Chondrocyte (in vitro differentiated cells): ENCODE measurements around the gene CUEDC1. TPM values are rescaled to one million over a fixed set of nuclear protein-coding genes. Genes with fewer than 3 reads are reported as not detected.

Experiments used
- DNase-seq: peaks from one replicate; pipeline ENCODE4 v3.0.0; 2021; ENCODE audit warnings: mixed read lengths, low spot score
- H3K27ac Mint-ChIP-seq: one replicate; pipeline ENCODE4 v1.8.0; 2021; ENCODE audit warnings: mild to moderate bottlenecking, moderate library complexity, mixed read lengths; ENCODE audit not compliant: unreplicated experiment
- H3K27me3 Mint-ChIP-seq: 2 replicates; pipeline ENCODE4 v1.8.0; 2021; ENCODE audit warnings: low read depth, mixed read lengths
- H3K36me3 Mint-ChIP-seq: 2 replicates; pipeline ENCODE4 v1.8.0; 2021; ENCODE audit warnings: low read depth, mixed read lengths
- H3K4me1 Mint-ChIP-seq: 2 replicates; pipeline ENCODE4 v1.8.0; 2021; ENCODE audit warnings: low read depth, mild to moderate bottlenecking, mixed read lengths
- H3K4me3 Mint-ChIP-seq: one replicate; pipeline ENCODE4 v1.8.0; 2021; ENCODE audit warnings: mild to moderate bottlenecking, moderate library complexity, mixed read lengths; ENCODE audit not compliant: unreplicated experiment
- H3K9me3 Mint-ChIP-seq: 2 replicates; pipeline ENCODE4 v1.8.0; 2021; ENCODE audit warnings: low read depth, mixed read lengths
- total RNA-seq: library from RNA; stranded (reverse); gene quantifications from 3 replicates; pipeline ENCODE4 v1.2.1, GENCODE V29; 2021
- TF ChIP-seq, protein P1 (sequence below): fragments of 200-600 bp; sonication (generic); IDR thresholded peaks from 2 replicates; pipeline ENCODE4 v1.5.0; 2021; ENCODE audit warnings: antibody characterized with exemption, mild to moderate bottlenecking, moderate library complexity

Gene CUEDC1
- total RNA-seq, 1 donor from 2014 or later: 41.9 TPM

DNA sequence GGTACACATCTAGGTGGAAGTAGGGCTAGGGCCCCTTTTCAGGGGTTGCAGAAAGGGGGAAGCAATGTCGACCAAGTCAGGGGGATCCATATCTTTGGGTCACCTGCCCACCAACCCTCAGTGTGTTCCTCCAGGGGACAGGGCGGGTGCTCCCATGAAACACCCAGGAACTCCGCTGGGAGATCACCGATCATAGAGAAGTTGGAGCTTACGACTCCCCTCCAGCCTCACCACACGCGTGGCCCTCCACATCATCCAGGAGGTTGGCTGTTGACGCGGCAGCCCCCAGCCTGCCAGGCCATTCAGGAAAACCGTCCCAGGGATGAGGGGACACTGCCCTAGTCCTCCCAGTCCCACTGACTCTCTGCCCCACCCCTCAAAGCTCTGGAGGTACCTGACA, 88.1 kb downstream of the CUEDC1 start:
- TF ChIP-seq, protein P1, sequence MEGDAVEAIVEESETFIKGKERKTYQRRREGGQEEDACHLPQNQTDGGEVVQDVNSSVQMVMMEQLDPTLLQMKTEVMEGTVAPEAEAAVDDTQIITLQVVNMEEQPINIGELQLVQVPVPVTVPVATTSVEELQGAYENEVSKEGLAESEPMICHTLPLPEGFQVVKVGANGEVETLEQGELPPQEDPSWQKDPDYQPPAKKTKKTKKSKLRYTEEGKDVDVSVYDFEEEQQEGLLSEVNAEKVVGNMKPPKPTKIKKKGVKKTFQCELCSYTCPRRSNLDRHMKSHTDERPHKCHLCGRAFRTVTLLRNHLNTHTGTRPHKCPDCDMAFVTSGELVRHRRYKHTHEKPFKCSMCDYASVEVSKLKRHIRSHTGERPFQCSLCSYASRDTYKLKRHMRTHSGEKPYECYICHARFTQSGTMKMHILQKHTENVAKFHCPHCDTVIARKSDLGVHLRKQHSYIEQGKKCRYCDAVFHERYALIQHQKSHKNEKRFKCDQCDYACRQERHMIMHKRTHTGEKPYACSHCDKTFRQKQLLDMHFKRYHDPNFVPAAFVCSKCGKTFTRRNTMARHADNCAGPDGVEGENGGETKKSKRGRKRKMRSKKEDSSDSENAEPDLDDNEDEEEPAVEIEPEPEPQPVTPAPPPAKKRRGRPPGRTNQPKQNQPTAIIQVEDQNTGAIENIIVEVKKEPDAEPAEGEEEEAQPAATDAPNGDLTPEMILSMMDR: no peak
- Mint-ChIP-seq H3K27ac (no peak overlapping the region), H3K4me3 (no peak overlapping the region), H3K27me3 (no peaks in the 10 kb centered on the region), H3K4me1 (peaks cover 37% of the 10 kb centered on the region), H3K9me3 (no peaks in the 10 kb centered on the region), H3K36me3 (peaks cover 21% of the 10 kb centered on the region)
- no peak for DNase-seq

DNA sequence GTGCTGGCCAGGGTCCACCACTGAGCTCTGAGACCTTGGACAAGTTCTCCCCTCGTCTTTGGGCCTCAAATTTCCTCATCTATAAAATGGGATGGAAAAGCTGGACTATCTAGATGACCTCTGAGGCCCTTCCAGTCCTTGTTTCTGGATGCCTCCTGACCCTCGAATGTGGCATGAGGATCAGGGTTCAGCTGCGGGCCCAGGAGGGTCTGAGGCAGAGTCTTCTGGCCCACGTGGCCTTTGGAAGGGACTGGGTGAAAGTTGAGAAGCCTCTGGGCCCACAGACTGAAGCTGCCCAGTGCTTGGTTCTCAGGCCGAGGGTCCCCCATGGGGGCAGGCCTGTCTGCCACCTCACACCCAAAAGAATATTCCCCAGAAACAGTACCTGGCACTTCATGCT, 88.5 kb downstream of the CUEDC1 start:
- H3K27ac Mint-ChIP-seq: no peak overlapping the region

DNA sequence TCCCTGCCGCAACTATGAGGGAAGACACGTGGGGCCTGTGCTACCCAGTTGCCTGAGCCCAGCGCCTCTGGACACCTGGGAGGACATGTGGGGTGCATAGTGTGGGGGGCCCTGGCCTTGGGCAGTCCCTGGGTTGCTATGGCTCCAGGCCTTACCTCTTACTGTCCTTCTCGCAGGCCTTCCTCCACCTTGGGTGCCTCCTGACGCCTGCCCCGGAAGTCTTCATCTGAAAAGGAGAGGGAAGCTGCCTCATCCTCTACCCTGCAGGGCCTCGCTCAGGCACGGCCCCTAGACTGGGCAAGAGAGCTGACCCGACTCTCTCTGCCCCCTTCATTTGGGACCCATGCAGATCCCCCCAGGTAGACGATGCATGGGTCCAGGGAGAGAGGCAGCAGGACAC, 88.9 kb downstream of the CUEDC1 start:
- TF ChIP-seq, protein P1: no peak
- Mint-ChIP-seq H3K27me3 (no peaks in the 10 kb centered on the region), H3K4me1 (peaks cover 42% of the 10 kb centered on the region), H3K27ac (no peak overlapping the region), H3K9me3 (no peaks in the 10 kb centered on the region), H3K4me3 (no peak overlapping the region), H3K36me3 (peaks cover 16% of the 10 kb centered on the region)
- no peak for DNase-seq

More for the DNA sequence above, 88.5 kb downstream of the CUEDC1 start:
- Mint-ChIP-seq H3K9me3 (no peaks in the 10 kb centered on the region), H3K27me3 (no peaks in the 10 kb centered on the region), H3K4me1 (peaks cover 40% of the 10 kb centered on the region), H3K36me3 (peaks cover 17% of the 10 kb centered on the region), H3K4me3 (no peak overlapping the region)
- no peak for DNase-seq
- TF ChIP-seq, protein P1: no peak

DNA sequence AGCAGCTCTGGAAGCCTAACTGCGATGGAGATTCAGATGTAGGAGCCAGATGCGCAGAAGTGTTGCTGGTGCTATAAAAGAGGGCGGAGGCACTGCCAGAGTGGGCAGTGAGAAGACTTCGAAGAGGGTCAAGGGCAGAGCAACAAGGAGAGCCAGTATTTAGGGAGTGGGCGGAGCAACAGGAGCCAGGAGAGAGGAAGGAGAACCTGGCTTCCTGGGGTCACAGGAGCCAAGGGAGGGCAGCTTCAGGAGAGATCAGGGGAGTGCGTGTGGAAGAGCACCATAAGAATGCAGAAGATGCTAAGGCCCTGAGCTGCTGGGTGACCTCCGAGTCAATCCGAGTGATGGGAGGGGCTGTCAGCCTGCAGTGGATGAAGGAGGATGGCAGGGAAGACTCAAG, 90.9 kb downstream of the CUEDC1 start:
- DNase-seq: no peak
- no peaks in the 10 kb centered on the region for H3K27me3 Mint-ChIP-seq
- TF ChIP-seq, protein P1: no peak
- no peak overlapping the region for H3K4me3 Mint-ChIP-seq
- no peak overlapping the region for H3K27ac Mint-ChIP-seq
- no peaks in the 10 kb centered on the region for H3K9me3 Mint-ChIP-seq
- H3K4me1 Mint-ChIP-seq: peaks cover 39% of the 10 kb centered on the region
- peaks cover 13% of the 10 kb centered on the region for H3K36me3 Mint-ChIP-seq

DNA sequence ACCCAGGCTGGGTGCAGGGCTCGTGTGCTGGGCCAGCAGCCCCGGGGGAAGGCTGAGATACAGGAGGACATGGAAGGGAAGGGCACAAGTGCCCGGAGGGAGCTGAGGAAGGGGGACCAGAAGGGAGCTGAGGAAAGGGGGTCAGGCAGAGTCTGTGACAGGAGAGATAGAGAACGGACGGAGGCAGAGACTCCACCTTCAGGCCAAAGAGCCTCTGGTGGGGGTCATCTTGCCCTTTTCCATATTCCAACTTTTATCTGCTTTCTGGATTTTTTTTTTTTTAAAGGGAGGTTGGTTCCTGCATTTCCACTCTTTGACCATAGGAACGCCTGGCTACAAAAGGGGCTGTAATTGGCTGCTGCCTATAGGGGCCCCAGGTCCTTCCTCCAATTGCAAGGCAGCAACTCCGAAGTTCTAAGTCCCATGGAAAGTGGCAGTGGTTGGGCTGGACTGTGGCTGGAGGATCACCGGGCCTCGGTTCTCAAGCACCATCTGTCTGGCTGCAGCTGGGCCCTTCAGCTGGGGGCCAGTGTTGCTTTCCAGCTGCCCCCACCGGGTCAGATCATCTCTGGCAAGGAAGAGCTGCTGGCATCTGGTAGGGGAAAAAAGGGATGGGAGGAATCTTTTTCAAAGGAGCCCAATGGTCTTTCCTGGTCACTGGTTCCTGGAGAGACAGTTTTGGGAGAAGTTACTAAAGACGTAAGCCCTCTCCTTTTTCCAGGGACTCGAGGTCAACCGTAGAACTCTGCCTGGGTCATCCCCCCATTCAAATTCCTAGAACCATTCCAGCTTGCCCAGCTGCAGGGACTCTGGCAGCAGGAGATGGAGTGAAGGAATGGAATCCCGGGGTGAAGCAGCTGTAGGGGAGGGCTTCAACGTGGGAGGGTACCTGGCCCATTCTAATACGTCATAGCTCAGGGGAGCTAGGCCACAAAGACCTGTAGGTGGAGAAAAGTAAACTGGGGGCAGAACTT, 92.2 kb downstream of the CUEDC1 start:
- DNase-seq: no peak
- Mint-ChIP-seq H3K27ac (no peak overlapping the region), H3K4me3 (no peak overlapping the region), H3K4me1 (peaks cover 29% of the 10 kb centered on the region), H3K36me3 (peaks cover 13% of the 10 kb centered on the region), H3K27me3 (no peaks in the 10 kb centered on the region), H3K9me3 (no peaks in the 10 kb centered on the region)
- TF ChIP-seq, protein P1: no peak
